ENCODE results near the gene SLC7A8. TPM values are rescaled to one million over a fixed set of nuclear protein-coding genes. Genes with fewer than 3 reads are reported as not detected.

The SLC7A8 gene
- total and polyA plus RNA-seq, 2 donors (not counting 1 experiment from before 2014, with no cell fraction given), result 0.25 to 1.1 TPM

DNA sequence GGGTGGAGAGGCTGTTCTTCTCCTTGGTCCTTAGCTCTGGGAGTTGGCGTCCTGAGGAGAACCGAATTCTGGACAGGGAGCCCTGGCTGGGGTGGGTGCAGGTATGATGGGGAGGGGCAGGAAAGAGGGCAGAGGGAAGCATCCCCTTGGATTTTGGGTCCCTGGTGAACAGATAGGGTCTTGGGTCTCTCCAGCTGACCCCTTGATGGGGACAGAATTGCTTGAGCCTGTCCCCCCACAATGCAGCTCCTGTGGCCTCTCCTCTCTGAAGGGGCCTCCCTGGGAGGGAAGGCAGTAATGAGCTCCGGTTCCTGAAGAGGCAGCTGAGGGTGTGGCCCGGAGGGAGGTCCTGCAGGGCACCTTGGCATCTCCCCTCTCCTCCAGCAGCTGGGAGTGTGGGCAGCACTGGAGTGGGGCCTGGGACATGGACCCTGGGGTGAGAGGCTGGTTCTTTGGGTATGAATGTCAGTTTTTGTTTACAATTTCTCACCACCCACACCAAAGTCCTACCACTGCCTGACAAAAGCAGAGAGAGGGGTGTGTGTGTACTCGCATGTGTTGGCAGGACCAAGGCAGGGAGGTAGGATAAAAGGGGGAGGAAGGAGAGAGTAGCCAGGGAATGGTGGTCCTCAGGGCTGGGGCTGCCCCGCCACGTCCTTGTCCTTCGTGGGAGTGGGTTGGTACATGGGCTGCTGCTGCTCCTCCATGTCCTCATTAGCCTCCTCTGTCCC lies 56.7 kb downstream of the SLC7A8 start:
- no peak overlapping the region for H3K9ac ChIP-seq (ENCODE audit: low read length)
- TF ChIP-seq EZH2 (IDR thresholded peaks at IDR 0.05; ENCODE audit: borderline replicate concordance, insufficient read depth, low read depth, low read length, poor library complexity, severe bottlenecking), result no peak
- TF ChIP-seq, protein P1, sequence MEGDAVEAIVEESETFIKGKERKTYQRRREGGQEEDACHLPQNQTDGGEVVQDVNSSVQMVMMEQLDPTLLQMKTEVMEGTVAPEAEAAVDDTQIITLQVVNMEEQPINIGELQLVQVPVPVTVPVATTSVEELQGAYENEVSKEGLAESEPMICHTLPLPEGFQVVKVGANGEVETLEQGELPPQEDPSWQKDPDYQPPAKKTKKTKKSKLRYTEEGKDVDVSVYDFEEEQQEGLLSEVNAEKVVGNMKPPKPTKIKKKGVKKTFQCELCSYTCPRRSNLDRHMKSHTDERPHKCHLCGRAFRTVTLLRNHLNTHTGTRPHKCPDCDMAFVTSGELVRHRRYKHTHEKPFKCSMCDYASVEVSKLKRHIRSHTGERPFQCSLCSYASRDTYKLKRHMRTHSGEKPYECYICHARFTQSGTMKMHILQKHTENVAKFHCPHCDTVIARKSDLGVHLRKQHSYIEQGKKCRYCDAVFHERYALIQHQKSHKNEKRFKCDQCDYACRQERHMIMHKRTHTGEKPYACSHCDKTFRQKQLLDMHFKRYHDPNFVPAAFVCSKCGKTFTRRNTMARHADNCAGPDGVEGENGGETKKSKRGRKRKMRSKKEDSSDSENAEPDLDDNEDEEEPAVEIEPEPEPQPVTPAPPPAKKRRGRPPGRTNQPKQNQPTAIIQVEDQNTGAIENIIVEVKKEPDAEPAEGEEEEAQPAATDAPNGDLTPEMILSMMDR (IDR thresholded peaks at IDR 0.05), result no peak
- Mint-ChIP-seq H3K9me3 (ENCODE audit: insufficient read depth) (no peaks in the 10 kb centered on the region), H3K4me3 (no peak overlapping the region), H3K27me3 (no peaks in the 10 kb centered on the region), H3K4me1 (peaks cover 19% of the 10 kb centered on the region), H3K27ac (no peak overlapping the region)
- H4K20me1 ChIP-seq (ENCODE audit: control insufficient read depth, insufficient read depth, low read length, poor library complexity, severe bottlenecking), result no peaks in the 10 kb centered on the region
- H2AFZ ChIP-seq (ENCODE audit: insufficient read depth, low read depth, low read length, poor library complexity, severe bottlenecking), result no peak overlapping the region
- H3K4me1 ChIP-seq (ENCODE audit: control insufficient read depth in 2 of 2, insufficient read depth in 2 of 2, low read length in 2 of 2), result peaks cover 10 to 16% of the 10 kb centered on the region in 2 donors
- 94% methylated on average over 5 of the region's 8 CpGs for WGBS (ENCODE audit: insufficient coverage)
- H3K36me3 ChIP-seq (replicated peaks in 1 of 2; ENCODE audit: control extremely low read depth in 1 of 2, control insufficient read depth in 1 of 2, extremely low read depth in 1 of 2, insufficient read depth in 2 of 2, low read length in 1 of 2), result no peaks in the 10 kb centered on the region
- H3K4me3 ChIP-seq (ENCODE audit: control extremely low read depth in 1 of 5, extremely low read depth in 1 of 5, insufficient read depth in 1 of 5, low read depth in 2 of 5, low read length in 4 of 5), result no peak overlapping the region
- ATAC-seq (ENCODE audit: low read depth) (no peak), DNase-seq (no peak)
- POLR2A ChIA-PET, result no interaction called here
- no peaks in the 10 kb centered on the region for H3K27me3 ChIP-seq (replicated peaks in 1 of 4; ENCODE audit: control extremely low read depth in 1 of 4, control insufficient read depth in 3 of 4, insufficient read depth in 4 of 4, low read length in 3 of 4)
- no peak overlapping the region for H3K4me2 ChIP-seq (replicated peaks; ENCODE audit: low read depth, low read length, poor library complexity, severe bottlenecking)
- intact Hi-C loops (cut with micrococcal nuclease), result no loop called here
- CTCF ChIA-PET, result interaction anchor here (0.6 to 9.6 kb wide), 2 partner anchors 51 to 58 kb away, joined by 4 to 249 read pairs; partner anchors contain the start of gene SLC7A8
- H3K79me2 ChIP-seq (ENCODE audit: control insufficient read depth, insufficient read depth, low read length), result no peaks in the 10 kb centered on the region
- no peak overlapping the region for H3K27ac ChIP-seq (ENCODE audit: low read length in 2 of 2)
- H3K9me3 ChIP-seq (ENCODE audit: control extremely low read depth in 1 of 3, control insufficient read depth in 2 of 3, insufficient read depth in 1 of 3, low read length in 2 of 3), result no peaks in the 10 kb centered on the region

DNA sequence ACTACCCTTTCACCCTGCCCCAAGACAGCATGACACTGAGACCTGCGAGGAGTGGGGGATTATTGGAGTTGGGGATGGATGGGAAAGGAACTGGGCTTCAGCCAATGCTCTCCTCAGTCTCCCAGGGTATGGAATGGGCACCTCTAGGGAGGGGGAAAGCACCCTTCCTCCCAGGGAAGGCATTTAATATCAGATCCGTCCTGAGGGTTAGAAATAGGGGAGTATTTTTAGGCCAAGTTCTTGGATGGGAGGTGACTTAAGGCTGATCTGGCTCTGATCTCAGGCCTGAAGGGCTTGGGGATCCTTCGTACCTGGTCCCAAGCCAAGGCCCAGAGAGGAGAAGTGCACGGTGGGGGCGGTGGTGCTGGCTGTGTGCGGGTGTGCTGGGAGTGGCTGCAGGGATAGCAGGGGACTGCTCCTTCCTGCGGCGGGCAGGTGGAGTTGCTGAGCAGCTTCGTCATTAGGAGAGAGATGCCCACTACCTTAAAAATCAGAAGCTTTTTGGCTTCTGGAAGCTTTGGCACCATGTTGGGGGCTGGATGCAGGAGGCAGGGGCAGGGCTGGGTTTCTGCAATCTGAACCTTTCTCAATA lies 57.4 kb downstream of the SLC7A8 start:
- Histone ChIP-seq H3K79me2 (ENCODE audit: control insufficient read depth, insufficient read depth, low read length) (no peaks in the 10 kb centered on the region), H3K36me3 (replicated peaks in 1 of 2; ENCODE audit: control extremely low read depth in 1 of 2, control insufficient read depth in 1 of 2, extremely low read depth in 1 of 2, insufficient read depth in 2 of 2, low read length in 1 of 2) (no peaks in the 10 kb centered on the region), H3K27me3 (replicated peaks in 1 of 4; ENCODE audit: control extremely low read depth in 1 of 4, control insufficient read depth in 3 of 4, insufficient read depth in 4 of 4, low read length in 3 of 4) (no peaks in the 10 kb centered on the region), H2AFZ (ENCODE audit: insufficient read depth, low read depth, low read length, poor library complexity, severe bottlenecking) (no peak overlapping the region), H3K9me3 (ENCODE audit: control extremely low read depth in 1 of 3, control insufficient read depth in 2 of 3, insufficient read depth in 1 of 3, low read length in 2 of 3) (no peaks in the 10 kb centered on the region), H3K4me1 (ENCODE audit: control insufficient read depth in 2 of 2, insufficient read depth in 2 of 2, low read length in 2 of 2) (peaks cover 17 to 23% of the 10 kb centered on the region in 2 donors), H3K9ac (ENCODE audit: low read length) (no peak overlapping the region), H4K20me1 (ENCODE audit: control insufficient read depth, insufficient read depth, low read length, poor library complexity, severe bottlenecking) (no peaks in the 10 kb centered on the region), H3K4me2 (replicated peaks; ENCODE audit: low read depth, low read length, poor library complexity, severe bottlenecking) (no peak overlapping the region), H3K4me3 (ENCODE audit: control extremely low read depth in 1 of 5, extremely low read depth in 1 of 5, insufficient read depth in 1 of 5, low read depth in 2 of 5, low read length in 4 of 5) (no peak overlapping the region), H3K27ac (ENCODE audit: low read length in 2 of 2) (no peak overlapping the region)
- Mint-ChIP-seq H3K4me3 (no peak overlapping the region), H3K27ac (no peak overlapping the region), H3K4me1 (peaks cover 25% of the 10 kb centered on the region), H3K9me3 (ENCODE audit: insufficient read depth) (no peaks in the 10 kb centered on the region), H3K27me3 (no peaks in the 10 kb centered on the region)
- no peak for ATAC-seq (ENCODE audit: low read depth)
- 96% methylated on average over 6 of the region's 9 CpGs for WGBS (ENCODE audit: insufficient coverage)
- ChIA-PET CTCF (interaction anchor here (6.5 to 9.6 kb wide), 2 partner anchors 49 to 59 kb away, joined by 25 to 249 read pairs; partner anchors contain the start of gene SLC7A8), POLR2A (no interaction called here)
- intact Hi-C loops (cut with micrococcal nuclease), result no loop called here
- TF ChIP-seq, protein P1 (IDR thresholded peaks at IDR 0.05), result no peak
- no peak for DNase-seq

Measured in B cell (primary cell).